ENCODE measurements around the gene LTC4S.
"Not testable (repeated sequence)": the region's sequence is repeated elsewhere in the genome, so short reads cannot be mapped to it uniquely, and the experiment has no call there.

The LTC4S gene

GRCh38 chr5:179793468-179794139, at the start of gene LTC4S:
Gene LTC4S (plus strand): TSS chr5:179793986. CDS start chr5:179794081, 95 bp downstream.
- no peak for DNase-seq (ENCODE audit: low read depth)

- not testable (repeated sequence) for DNase-seq (ENCODE audit: low read depth)
Measured at GRCh38 chr5:179744106-179744505, 49.7 kb upstream of the LTC4S start.

GRCh38 chr5:179746872-179747271, 46.9 kb upstream of the LTC4S start:
- DNase-seq (ENCODE audit: low read depth) = no peak

GRCh38 chr5:179747811-179748210, 46.0 kb upstream of the LTC4S start:
- DNase-seq (ENCODE audit: low read depth) = no peak

- DNase-seq (ENCODE audit: low read depth) = no peak
Measured at GRCh38 chr5:179749857-179750508, 43.8 kb upstream of the LTC4S start.

- DNase-seq (ENCODE audit: low read depth) = no peak
Measured at GRCh38 chr5:179753971-179754370, 39.8 kb upstream of the LTC4S start.

GRCh38 chr5:179755022-179755421, 38.8 kb upstream of the LTC4S start:
- DNase-seq (ENCODE audit: low read depth) = no peak

GRCh38 chr5:179758955-179759354, 34.8 kb upstream of the LTC4S start:
- no peak for DNase-seq (ENCODE audit: low read depth)

GRCh38 chr5:179759581-179760551, 33.9 kb upstream of the LTC4S start:
- no peak for DNase-seq (ENCODE audit: low read depth)

- no peak for DNase-seq (ENCODE audit: low read depth)
Measured at GRCh38 chr5:179762079-179762780, 31.6 kb upstream of the LTC4S start.

GRCh38 chr5:179762781-179763176, 31.0 kb upstream of the LTC4S start:
- no peak for DNase-seq (ENCODE audit: low read depth)

GRCh38 chr5:179763215-179763945, 30.4 kb upstream of the LTC4S start:
- DNase-seq (ENCODE audit: low read depth) = peak; percentile 6

GRCh38 chr5:179764056-179764455, 29.7 kb upstream of the LTC4S start:
- no peak for DNase-seq (ENCODE audit: low read depth)

GRCh38 chr5:179765400-179765799, 28.4 kb upstream of the LTC4S start:
- no peak for DNase-seq (ENCODE audit: low read depth)

- no peak for DNase-seq (ENCODE audit: low read depth)
Measured at GRCh38 chr5:179766021-179766725, 27.6 kb upstream of the LTC4S start.

GRCh38 chr5:179766726-179767455, 26.9 kb upstream of the LTC4S start:
- no peak for DNase-seq (ENCODE audit: low read depth)

GRCh38 chr5:179767496-179768100, 26.2 kb upstream of the LTC4S start:
- DNase-seq (ENCODE audit: low read depth) = no peak

GRCh38 chr5:179768326-179769085, 25.3 kb upstream of the LTC4S start:
- no peak for DNase-seq (ENCODE audit: low read depth)

- no peak for DNase-seq (ENCODE audit: low read depth)
Measured at GRCh38 chr5:179769271-179769670, 24.5 kb upstream of the LTC4S start.
